Skin epidermis (tissue), 12 donors: ENCODE results near the gene FN1.

Experiments
- H3K27ac ChIP-seq, 21 experiments: fragments of 200-600 bp; sonication (generic) in 11 of 21; one replicate each; pipeline ENCODE4 v1.5.0; 2020; ENCODE audit warnings: mild to moderate bottlenecking in 3 of 21, inconsistent platforms in 2 of 21, moderate library complexity in 2 of 21
- H3K4me3 ChIP-seq, 7 experiments: fragments of 200-600 bp; sonication (generic) in 2 of 7; one replicate each; pipeline ENCODE4 v1.5.0; 2020; ENCODE audit warnings: inconsistent platforms in 2 of 7, mild to moderate bottlenecking in 2 of 7, moderate library complexity in 1 of 7

The FN1 gene

DNA sequence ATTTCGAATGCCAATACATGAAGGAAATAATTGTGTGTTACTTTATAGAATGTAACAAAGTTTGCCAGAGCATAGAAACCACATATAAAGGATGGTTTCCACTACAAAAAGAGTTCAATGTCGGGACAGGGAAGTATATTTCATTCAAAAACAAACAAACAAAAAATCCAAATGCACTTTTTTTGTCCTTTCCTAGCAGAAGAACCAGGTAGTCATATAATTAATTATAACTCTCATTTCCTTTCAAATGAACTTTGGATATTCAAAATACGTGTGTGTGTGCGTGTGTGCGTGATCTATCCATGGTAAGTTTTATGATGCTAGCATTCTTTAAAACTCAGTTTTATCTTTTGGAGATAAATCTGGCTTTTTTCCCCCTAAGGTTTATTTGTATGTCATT lies 8.3 kb downstream of the FN1 start:
- no peak overlapping the region for H3K4me3 ChIP-seq
- no peak overlapping the region for H3K27ac ChIP-seq

DNA sequence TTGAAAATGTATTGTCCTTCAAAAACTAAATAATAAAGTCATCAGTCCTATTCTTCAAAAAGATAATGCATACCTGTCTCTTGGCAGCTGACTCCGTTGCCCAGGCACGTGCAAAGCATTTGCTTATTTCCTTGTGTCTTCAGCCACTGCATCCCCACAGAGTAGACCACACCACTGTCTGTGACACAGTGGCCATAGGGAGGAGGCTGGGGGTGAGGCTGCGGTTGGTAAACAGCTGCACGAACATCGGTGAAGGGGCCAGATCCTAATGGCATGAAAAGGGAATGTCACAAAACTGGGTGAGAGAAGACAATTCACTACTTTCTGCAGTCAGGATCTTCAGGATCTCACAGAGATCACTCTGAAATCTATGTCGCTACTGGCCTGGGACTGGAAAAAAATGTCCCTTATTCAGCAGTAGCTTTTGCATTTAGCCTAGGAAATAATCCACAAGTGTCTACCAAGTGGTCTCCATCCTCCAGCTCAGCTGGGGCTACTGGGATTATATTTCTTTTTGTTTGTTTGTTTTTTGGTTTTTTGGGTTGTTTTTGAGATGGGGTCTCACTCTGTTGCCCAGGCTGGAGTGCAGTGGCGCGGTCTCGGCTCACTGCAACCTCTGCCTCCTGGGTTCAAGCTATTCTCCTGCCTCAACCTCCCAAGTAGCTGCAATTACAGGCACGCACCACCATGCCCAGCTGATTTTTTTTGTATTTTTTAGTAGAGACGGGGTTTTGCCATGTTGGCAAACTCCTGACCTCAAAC lies 10.7 kb downstream of the FN1 start:
- Histone ChIP-seq H3K4me3 (no peak overlapping the region), H3K27ac (no peak overlapping the region)

DNA sequence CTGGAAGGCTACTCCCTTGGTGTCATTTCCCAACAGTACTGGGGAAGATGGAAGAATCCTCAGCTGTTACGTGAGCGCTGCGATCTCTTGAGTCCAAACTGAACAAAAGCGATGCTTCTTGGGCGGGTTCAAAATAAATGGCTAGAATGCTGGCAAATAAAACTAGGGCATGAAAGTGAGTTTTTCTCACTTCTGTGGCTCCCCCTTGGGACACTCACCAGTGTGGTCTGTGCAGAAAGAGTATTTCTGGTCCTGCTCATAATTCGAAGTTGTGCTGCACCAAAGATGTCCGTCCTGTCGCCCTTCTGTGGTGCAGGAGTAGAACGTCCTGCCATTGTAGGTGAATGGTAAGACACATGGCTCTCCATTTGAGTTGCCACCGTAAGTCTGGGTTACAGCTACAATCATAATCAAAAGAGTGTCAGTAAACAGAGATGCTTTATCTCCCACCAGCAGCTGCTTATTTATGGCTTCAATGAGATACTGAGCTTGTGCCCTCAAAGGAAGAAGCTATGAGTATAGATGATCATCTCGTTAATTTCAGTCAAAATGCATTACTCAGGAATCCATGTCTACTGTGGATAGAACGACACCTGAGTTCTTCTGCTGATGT lies 11.8 kb downstream of the FN1 start:
- H3K4me3 ChIP-seq, result no peak overlapping the region
- no peak overlapping the region for H3K27ac ChIP-seq

DNA sequence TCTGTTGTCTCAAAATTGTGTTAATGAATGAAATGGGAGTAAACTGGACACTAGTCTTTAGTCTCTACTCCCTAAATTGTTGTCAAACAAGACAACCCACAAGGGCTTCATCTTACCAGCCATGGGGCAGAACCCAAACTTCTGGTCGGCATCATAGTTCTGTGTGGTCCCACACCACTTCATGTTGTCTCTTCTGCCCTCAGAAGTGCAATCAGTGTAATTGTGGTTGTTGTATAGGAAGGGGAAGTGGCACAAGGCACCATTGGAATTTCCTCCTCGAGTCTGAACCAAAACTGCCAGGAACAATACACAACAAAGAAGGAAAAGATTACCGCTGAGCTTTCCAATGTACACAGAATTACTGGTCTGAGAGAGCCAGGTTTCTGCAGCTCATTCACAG lies 12.6 kb downstream of the FN1 start:
- H3K27ac ChIP-seq, result no peak overlapping the region

DNA sequence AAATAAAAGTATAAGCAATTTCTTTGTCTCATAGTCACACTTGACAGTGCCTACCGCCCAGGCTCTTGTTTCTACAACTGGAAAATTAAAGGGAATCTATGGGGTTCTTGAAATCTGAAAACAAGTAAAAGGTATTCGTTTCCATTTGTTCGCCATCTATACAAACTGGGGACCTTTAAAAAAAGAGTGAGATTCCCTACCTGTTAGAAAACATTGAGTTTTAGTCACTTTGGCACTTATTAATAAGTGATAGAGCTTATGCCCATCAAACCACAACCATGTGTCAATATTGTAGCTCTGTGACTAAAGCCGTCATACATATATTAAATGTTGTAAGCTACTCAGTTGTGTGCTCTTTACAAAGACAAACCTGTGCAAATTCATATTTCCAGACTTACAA lies 13.2 kb downstream of the FN1 start:
- no peak overlapping the region for H3K27ac ChIP-seq
- no peak overlapping the region for H3K4me3 ChIP-seq

More for the DNA sequence above, 12.6 kb downstream of the FN1 start:
- H3K4me3 ChIP-seq, result no peak overlapping the region

DNA sequence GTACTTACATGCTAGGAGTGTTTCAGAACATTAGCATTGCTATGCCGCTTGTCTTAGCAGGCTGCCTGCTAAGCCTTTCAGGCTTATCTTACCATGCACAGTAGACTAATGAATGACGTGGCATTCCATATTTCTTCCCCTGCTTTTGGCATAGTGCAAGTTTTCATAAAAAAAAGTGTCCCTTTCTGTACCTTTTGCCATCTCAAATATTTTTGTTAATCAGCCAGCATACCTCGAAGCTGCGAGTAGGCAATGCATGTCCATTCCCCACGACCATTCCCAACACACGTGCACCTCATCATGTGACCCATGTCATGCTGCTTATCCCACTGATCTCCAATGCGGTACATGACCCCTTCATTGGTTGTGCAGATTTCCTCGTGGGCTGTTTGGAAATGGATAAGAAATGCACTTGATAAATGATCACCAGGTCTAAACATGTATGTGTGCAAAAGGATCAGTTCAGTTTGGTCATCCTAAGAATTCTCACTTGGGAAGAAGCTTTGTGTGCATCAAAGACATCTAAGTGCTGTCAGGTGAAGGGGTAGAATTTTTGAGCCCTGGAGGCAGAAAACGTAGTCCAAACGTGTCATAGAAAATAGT lies 13.9 kb downstream of the FN1 start:
- Histone ChIP-seq H3K27ac (no peak overlapping the region), H3K4me3 (no peak overlapping the region)

DNA sequence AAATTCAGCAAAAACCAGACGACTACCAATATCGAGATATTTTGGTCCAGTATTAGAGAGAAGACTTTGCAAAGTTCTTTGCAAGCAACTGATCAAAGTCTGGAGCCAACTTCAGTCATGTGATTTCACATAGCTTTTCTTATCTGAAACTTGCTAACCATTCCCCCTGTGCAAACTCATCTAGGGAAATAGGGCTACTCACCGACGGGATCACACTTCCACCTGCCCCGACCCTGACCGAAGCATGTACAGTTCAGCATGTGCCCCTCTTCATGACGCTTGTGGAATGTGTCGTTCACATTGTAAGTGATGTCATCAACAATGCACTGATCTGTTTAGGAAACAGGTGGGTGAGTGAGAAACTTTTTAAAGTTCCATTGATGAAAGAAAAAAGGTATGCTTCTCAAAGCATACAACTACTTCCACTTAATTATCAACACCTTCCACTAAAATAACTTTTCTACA lies 15.4 kb downstream of the FN1 start:
- no peak overlapping the region for H3K27ac ChIP-seq
- H3K4me3 ChIP-seq, result no peak overlapping the region

DNA sequence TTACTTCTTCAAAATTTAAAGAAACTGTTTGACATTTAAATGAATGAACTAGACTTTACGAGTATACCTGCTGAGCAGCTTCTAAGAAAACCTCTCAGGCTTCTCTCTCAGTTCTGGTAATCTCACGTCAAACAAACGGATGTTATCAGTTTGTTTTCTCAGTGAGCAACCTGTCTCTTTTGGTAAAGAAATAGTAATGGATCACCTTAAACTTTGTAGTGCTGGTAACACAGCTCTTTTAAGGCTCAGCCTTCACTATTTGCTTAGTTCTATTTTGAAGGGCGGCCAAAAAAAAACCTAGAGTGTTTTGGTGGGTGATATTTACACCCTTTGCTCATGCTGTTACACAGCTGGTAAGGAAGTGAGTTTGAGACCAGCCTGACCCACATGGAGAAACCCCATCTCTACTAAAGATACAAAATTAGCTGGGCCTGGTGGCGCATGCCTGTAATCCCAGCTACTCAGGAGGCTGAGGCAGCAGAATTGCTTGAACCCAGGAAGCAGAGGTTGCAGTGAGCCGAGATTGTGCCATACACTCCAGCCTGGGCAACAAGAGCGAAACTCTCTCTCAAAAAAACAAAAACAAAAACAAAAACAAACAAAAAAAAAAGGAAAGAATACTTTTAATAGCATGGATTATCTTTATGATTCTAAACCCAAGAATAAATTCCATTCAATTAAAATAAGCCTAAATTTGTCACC lies 15.9 kb downstream of the FN1 start:
- Histone ChIP-seq H3K27ac (no peak overlapping the region), H3K4me3 (no peak overlapping the region)

DNA sequence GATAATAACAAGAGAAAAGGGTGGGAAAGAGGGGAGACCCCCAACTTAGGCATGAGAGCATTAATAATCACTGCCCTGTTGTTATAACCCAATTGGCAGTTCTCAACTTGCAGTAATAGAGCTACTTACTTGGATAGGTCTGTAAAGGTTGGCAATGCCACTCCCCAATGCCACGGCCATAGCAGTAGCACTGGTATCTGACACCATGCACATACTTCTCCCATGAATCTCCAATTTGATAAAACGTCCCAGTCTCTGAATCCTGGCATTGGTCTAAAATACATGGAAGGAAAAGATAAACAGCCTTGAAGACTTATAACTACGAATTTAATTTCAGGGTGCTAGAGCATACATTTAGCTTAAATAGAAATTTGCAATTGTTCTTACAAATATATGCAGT lies 16.8 kb downstream of the FN1 start:
- Histone ChIP-seq H3K27ac (no peak overlapping the region), H3K4me3 (no peak overlapping the region)

DNA sequence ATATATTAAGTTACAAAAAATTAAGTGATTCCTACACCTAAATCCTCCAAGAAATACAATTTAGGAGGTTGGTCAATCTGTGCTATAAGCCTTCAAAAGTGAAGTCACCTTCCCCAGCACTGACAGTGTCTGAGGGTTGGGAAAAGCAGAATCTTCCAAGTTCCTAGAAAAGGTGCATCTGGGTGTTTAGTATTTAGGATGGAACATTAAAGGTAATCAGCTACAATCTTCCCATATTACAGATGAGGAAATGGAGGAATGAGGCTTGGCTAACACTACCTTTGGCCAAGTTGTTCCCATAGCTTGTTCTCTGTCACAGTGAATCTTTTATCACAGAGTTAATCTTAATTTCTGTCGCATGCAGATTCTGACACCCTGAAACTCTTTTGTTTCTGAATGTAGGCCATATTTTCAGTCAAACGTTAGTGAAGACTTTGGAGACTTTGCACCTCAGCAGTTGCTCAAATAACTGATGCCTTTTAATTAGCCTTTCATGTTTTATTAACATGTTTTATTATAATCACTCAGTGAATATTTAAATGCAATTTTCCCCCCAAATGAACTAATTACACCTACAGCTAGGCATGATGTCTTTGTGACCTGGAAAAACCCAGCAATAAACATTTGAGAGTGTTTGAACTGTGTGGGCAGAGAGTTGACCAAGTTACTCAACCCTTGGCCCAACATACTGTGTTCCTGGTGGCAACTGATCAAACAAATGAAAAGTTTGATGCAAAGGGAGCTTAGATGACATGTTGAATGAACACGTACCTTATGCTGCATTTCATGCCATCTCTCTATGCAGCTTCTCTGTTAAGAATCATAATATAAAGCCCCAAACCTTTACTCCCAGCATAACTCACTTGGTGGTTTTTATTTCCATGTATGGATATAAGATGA lies 17.6 kb downstream of the FN1 start:
- no peak overlapping the region for H3K4me3 ChIP-seq
- H3K27ac ChIP-seq, result no peak overlapping the region

DNA sequence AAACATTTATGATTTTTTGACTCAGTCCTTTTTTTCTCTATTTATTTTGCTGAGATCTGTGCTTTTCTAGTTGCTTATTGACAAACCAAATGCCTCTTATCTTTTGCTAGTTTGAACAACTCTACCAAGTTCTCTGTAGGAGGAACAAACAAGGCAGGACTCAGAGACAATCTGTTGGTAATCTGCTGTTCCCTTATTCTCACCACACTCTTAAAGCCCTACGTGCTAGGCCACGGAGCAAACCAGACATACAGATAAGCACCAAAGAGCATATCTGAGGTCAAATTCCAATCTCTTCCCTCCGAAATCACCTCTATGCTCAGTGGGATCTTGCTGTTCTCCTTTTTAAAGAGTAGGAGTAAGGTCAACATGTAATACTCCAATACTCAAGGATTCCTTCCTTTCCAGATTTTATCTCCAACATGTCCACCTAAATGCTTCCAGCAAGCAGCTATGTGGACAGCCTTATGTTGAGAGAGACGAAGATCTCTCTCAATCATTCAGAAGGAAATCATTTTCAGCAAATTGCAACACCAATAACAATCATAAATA lies 18.4 kb downstream of the FN1 start:
- no peak overlapping the region for H3K4me3 ChIP-seq
- no peak overlapping the region for H3K27ac ChIP-seq

DNA sequence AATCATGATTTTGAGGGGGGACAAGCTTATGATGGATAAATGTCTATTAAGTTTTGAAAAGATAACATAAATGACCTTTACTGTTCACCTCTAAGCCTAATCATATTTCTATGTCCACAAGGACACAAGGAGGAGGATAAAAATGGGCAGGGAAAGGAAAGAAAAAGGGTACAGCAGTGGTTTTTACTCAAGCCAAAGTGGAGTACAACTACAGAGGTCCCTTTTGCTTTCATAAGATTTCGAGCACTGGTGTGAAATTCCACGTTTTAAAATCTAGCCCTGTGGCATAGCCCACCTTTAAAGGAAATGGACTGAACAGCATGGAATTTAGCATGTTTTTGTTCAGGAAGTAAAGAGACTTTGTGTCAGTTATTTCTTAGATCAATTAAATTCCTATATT lies 19.2 kb downstream of the FN1 start:
- H3K27ac ChIP-seq, result no peak overlapping the region
- H3K4me3 ChIP-seq, result no peak overlapping the region

DNA sequence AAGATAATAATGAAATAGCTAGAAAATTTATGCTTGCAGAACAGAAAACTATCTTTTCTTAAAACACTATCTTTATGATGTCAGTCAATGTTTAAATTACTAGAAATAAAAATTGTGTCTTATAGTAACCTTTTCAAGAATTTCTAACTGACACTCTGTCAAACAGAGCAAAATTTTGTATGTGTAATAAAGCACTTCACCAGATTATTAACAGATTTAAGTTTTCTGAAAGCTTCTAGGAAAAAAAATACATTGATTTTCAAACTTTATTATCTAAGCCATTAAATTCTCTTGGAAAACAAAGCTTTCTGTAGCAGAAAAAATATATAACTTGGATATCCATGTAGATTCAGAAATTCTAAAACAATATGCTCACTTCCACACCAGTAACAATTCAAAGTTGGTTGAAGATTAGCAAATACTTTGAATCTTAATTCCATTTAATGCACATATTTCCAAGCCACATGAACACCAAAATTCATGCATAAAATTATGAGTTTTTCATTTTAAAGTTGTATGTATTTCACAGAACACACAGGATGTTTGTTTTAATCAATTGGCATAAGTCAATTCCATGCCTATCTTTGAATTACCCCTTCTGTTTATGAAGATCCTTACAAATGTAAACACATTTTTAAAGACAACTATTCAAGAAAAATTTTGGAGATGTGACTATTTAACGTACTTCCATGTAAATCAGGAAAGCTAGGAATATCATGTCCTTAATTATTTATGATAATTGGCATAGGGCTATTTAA lies 19.9 kb downstream of the FN1 start:
- H3K4me3 ChIP-seq, result no peak overlapping the region
- H3K27ac ChIP-seq, result no peak overlapping the region

DNA sequence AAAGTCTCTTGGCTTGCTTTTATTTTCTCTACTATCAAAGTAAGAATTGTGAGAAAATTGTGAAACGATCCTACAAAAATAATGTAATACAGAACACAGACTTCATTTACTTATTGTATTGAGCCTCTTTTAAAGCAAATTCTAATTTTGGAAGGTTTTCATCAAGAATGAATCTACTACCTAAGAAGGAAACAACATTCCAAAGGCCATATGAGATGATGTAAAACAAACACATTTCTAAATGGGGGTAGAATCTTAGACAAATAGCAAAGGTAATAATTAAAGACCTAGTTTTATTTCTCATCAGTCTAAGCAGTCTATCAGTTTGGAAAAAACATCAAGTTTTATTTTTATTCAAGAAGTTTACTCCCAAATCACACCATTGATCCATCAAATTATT lies 20.6 kb downstream of the FN1 start:
- Histone ChIP-seq H3K4me3 (no peak overlapping the region), H3K27ac (no peak overlapping the region)

DNA sequence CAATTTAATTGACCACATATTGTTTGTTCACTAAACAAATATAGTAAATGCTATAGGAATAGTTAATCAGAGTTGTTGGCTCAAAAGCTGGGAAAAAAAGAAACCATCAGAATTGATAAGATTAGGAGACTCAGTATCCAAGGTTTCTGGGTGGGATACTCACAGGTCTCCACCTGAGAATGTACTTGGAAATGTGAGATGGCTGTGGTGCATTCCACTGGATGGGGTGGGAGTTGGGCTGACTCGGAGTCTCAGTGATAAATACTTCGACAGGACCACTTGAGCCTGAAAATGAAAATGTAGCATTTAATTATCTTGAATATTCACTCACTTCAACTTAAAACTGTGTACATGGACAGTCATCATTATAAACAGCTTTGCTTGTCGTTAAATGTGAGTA lies 21.2 kb downstream of the FN1 start:
- H3K27ac ChIP-seq, result no peak overlapping the region

DNA sequence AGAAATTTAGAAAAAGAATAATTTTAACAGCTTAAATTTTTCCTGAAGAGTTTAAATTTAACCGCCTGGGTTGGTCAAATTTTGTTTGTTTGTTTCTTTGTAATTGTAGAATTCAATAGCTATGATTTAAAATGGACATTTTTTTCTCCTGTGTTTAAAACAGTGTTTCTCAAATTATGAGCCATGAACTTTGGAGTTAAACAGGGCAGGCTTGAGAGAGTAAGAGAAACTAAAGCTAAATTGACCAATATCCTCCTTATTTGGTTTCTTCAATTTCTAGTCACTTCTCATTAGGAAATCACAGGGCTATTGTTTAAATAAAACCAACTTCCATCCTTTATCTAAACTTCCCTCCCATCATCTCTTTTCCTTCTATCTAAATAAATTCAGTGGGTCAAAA lies 21.9 kb downstream of the FN1 start:
- no peak overlapping the region for H3K4me3 ChIP-seq
- H3K27ac ChIP-seq, result no peak overlapping the region

More for the DNA sequence above, 21.2 kb downstream of the FN1 start:
- no peak overlapping the region for H3K4me3 ChIP-seq

DNA sequence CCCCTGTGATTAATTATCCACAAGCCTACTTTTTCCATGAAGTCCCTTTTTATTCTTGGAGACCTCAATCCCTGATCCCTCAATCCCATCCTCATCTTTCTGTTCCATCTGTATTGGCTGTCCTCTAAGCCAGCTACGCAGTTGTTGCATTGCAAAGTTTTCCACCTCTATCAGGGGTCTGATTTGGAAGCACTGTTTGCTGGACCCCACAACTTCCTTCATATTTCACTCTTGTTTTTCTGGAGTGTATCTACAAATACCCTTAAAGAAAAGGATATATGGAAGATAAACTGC lies 22.4 kb downstream of the FN1 start:
- H3K27ac ChIP-seq, result no peak overlapping the region
- no peak overlapping the region for H3K4me3 ChIP-seq

DNA sequence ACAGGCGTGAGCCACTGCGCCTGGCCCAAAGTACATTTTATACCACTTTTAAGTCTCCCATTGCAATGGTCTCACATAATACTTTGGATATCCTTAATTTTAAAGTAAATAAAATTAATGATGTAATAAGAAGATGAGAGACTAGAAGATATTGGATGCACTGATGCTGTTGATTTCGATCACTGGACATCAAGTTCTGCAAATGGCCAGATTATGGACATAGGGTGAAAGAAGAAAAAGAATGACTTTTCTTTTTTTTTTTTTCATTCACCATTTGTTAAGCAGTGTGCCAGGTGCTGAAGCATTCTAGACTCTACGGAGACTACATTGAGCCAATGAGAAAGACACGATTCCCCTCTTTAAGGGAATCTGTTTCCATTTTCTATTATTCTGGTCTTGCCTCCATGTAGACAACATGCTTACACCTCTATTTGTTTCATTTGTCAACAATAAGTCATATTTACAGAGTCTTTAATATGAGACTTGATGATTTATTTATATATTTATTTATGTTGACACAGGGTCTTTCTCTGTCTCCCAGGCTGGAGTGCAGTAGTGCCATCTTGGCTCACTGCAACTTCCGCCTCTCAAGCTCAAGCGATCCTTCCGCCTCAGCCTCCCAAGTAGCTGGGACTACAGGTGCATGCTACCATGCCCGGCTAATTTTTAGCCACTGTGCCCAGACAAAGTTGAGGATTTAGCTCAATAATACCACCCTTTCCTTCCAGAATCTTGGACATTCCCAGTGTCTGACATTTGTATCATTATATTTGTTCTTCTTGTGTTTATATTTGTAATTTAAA lies 23.7 kb downstream of the FN1 start:
- Histone ChIP-seq H3K27ac (no peak overlapping the region), H3K4me3 (no peak overlapping the region)
